HCT116 (cell line): ENCODE results near the gene NHSL2.

Experiments used
- ATF3 ChIP-seq: IDR thresholded peaks from 2 replicates; pipeline ENCODE4 v1.6.1; 2012
- CTCF ChIP-seq, 3 experiments: fragments of 200-600 bp in 1 of 3; sonication (generic) in 1 of 3; IDR thresholded peaks in 2 of 3; conservative IDR thresholded peaks in 1 of 3; 2 replicates each; pipeline ENCODE4 v1.5.1; 2012 to 2017; ENCODE audit warnings: low read depth in 2 of 3, low read length in 2 of 3, antibody characterized with exemption in 1 of 3, borderline replicate concordance in 1 of 3, control low read depth in 1 of 3, mild to moderate bottlenecking in 1 of 3, mixed read lengths in 1 of 3, mixed run types in 1 of 3, moderate library complexity in 1 of 3; ENCODE audit not compliant: insufficient read depth in 1 of 3

DNA sequence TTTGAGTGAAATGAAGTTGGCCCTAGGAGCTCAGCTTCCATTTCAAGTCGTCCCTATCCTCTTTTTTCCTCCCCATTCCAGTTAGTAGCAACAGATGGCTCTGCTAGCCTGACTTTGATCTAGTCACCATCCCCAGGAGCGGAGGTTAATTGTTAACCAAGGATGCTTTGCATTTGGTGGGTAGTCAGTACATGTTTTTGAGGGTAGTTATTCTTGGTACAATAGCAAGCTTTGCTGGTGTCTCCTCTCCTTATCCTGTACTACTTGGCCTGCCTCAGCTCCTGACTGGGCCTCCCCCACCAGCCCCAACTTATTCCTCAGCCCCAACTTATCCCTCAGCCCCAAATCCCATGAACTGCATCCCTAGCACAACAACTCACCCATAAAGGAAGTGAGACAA is 235.9 kb downstream of the NHSL2 start:
- TF ChIP-seq CTCF (IDR thresholded peaks at IDR 0.05 in 2 of 3, conservative IDR thresholded peaks at IDR 0.05 in 1 of 3; ENCODE audit: borderline replicate concordance in 1 of 3, insufficient read depth in 1 of 3, low read depth in 2 of 3, low read length in 2 of 3) (no peak), ATF3 (no peak)
